Left cardiac atrium (tissue), 4 donors: ENCODE data around the gene ADPRM. TPM values are rescaled to one million over a fixed set of nuclear protein-coding genes. Genes with fewer than 3 reads are reported as not detected.
A peak's percentile ranks its signal among the peaks of the same experiment; 100 is the strongest.

Experiments
- ATAC-seq, 2 donors: fragments of 200-7000 bp; cut with Tn5 transposase; one replicate each; pipeline ENCODE4 v1.9.1; 2020; ENCODE audit warnings: mild to moderate bottlenecking in 2 of 2, moderate library complexity in 2 of 2
- DNase-seq: peaks from one replicate; pipeline ENCODE4 v3.0.0-alpha.2; 2020
- intact Hi-C, 2 donors: fragments of 100-400 bp; cut with DNase I; formaldehyde crosslinking; loops; one replicate each; pipeline versions ENCODE4 v1.14.1 to v1.15.1; 2022 to 2023
- total RNA-seq, 2 donors: library from RNA; stranded (reverse); fragmentation: NEBNext Ultra II Directional; extraction: Animal tissue kit (Norgen Biotek cat#: 25700); gene quantifications; one replicate each; pipeline ENCODE4 v1.2.1, GENCODE V29; 2021
- donor health status: DM: no; HTN: yes; CAD: no.
- donor health status: DM: no; HTN: yes; CAD: no; lungs with severe emphysema.
- donor health status: DM: yes; HTN: yes; CAD: no.
- donor health status: Dilated cardiomyopathy.

The ADPRM gene
- total RNA-seq, 2 donors from 2014 or later = 3.7 to 5.2 TPM

- DNase-seq = no peak
- ATAC-seq = no peak
- intact Hi-C loops = no loop called here
These were observed 58.8 kb downstream of the ADPRM start for GRCh38 chr17:10756185-10756584.

GRCh38 chr17:10756619-10757018, 59.2 kb downstream of the ADPRM start:
- DNase-seq = no peak
- peak in 1 of 2 donors; percentile 12 for ATAC-seq
- intact Hi-C loops = no loop called here

GRCh38 chr17:10757067-10757466, 59.7 kb downstream of the ADPRM start:
- intact Hi-C loops = no loop called here
- ATAC-seq (peak in 1 of 2 donors; percentile 42), DNase-seq (no peak)

- DNase-seq = no peak
- no peak for ATAC-seq
- intact Hi-C loops = no loop called here
These were observed 60.3 kb downstream of the ADPRM start for GRCh38 chr17:10757647-10758046.

- DNase-seq (no peak), ATAC-seq (no peak)
- intact Hi-C loops = no loop called here
These were observed 60.7 kb downstream of the ADPRM start for GRCh38 chr17:10758062-10758461.

Other genes starting within 250 kb of the ADPRM start
- not detected for gene MYH4, start 228.0 kb upstream of the ADPRM start, total RNA-seq
- not detected for gene MYH1, start 179.1 kb upstream of the ADPRM start, total RNA-seq
- not detected for gene MYH2, start 147.9 kb upstream of the ADPRM start, total RNA-seq
- 1 to 10 TPM in 1 of 2 donors, under 1 TPM in 1; 0.53 to 1.9 TPM for gene MYH3, start 40.3 kb upstream of the ADPRM start, total RNA-seq
- 10 to 100 TPM; 26.9 to 27.1 TPM for gene SCO1, start 61 bp upstream of the ADPRM start, total RNA-seq
- gene TMEM220, start 32.4 kb downstream of the ADPRM start, total RNA-seq = 1 to 10 TPM; 7.7 to 8.0 TPM
- gene TMEM238L, start 106.5 kb downstream of the ADPRM start, total RNA-seq = not detected
- gene PIRT, start 140.5 kb downstream of the ADPRM start, total RNA-seq = not detected